ENCODE results near the gene AHI1. TPM values are rescaled to one million over a fixed set of nuclear protein-coding genes. Genes with fewer than 3 reads are reported as not detected.

The AHI1 gene
- total and polyA plus RNA-seq, 4 donors: 5.2 to 51.7 (median 23.8) TPM

- Histone ChIP-seq H3K9me3 (ENCODE audit: control insufficient read depth in 4 of 4, insufficient read depth in 3 of 4, low read length in 3 of 4) (no peaks in the 10 kb centered on the region), H3K4me1 (ENCODE audit: control insufficient read depth in 5 of 5, insufficient read depth in 5 of 5, low read length in 5 of 5) (no peaks in the 10 kb centered on the region), H3K9ac (ENCODE audit: insufficient read depth in 1 of 2, low read length in 2 of 2) (no peak overlapping the region), H3K27ac (ENCODE audit: low read depth in 1 of 2, low read length in 1 of 2) (no peak overlapping the region), H3K4me3 (no peak overlapping the region), H3K36me3 (ENCODE audit: control insufficient read depth in 4 of 4, insufficient read depth in 4 of 4, low read length in 4 of 4) (peaks cover 0 to 3% (median 1%) of the 10 kb centered on the region in 4 donors), H3K27me3 (ENCODE audit: control insufficient read depth in 3 of 3, insufficient read depth in 3 of 3, low read length in 2 of 3) (no peaks in the 10 kb centered on the region)
- no peak for TF ChIP-seq CTCF (IDR thresholded peaks at IDR 0.05; ENCODE audit: control extremely low read depth, extremely low read depth)
- DNase-seq: no peak
- ATAC-seq (ENCODE audit: insufficient read depth, low FRiP score): no peak
These were observed 196.2 kb downstream of the AHI1 start for GRCh38 chr6:135301304-135301703.

- H3K36me3 ChIP-seq (ENCODE audit: control insufficient read depth in 4 of 4, insufficient read depth in 4 of 4, low read length in 4 of 4): peaks cover 0 to 3% (median 1%) of the 10 kb centered on the region in 4 donors
- no peak overlapping the region for H3K9ac ChIP-seq (ENCODE audit: insufficient read depth in 1 of 2, low read length in 2 of 2)
- H3K4me3 ChIP-seq: no peak overlapping the region
- no peaks in the 10 kb centered on the region for H3K27me3 ChIP-seq (ENCODE audit: control insufficient read depth in 3 of 3, insufficient read depth in 3 of 3, low read length in 2 of 3)
- no peak for TF ChIP-seq CTCF (IDR thresholded peaks at IDR 0.05; ENCODE audit: control extremely low read depth, extremely low read depth)
- no peak overlapping the region for H3K27ac ChIP-seq (ENCODE audit: low read depth in 1 of 2, low read length in 1 of 2)
- H3K4me1 ChIP-seq (ENCODE audit: control insufficient read depth in 5 of 5, insufficient read depth in 5 of 5, low read length in 5 of 5): no peaks in the 10 kb centered on the region
- no peaks in the 10 kb centered on the region for H3K9me3 ChIP-seq (ENCODE audit: control insufficient read depth in 4 of 4, insufficient read depth in 3 of 4, low read length in 3 of 4)
- DNase-seq: no peak
- no peak for ATAC-seq (ENCODE audit: insufficient read depth, low FRiP score)
These were observed 197.0 kb downstream of the AHI1 start for GRCh38 chr6:135300576-135300975.

- 78 to 85% methylated on average over 2 of the region's 2 CpGs for WGBS, 2 donors
- DNase-seq: no peak
These were observed 198.3 kb downstream of the AHI1 start for GRCh38 chr6:135299256-135299655.

More at GRCh38 chr6:135299256-135299655, 198.3 kb downstream of the AHI1 start:
- Histone ChIP-seq H3K4me3 (no peak overlapping the region), H3K9me3 (ENCODE audit: control insufficient read depth in 4 of 4, insufficient read depth in 3 of 4, low read length in 3 of 4) (peaks cover 0 to 3% (median 0%) of the 10 kb centered on the region in 4 donors), H3K4me1 (ENCODE audit: control insufficient read depth in 5 of 5, insufficient read depth in 5 of 5, low read length in 5 of 5) (no peaks in the 10 kb centered on the region), H3K9ac (ENCODE audit: insufficient read depth in 1 of 2, low read length in 2 of 2) (no peak overlapping the region), H3K27ac (ENCODE audit: low read depth in 1 of 2, low read length in 1 of 2) (no peak overlapping the region), H3K27me3 (ENCODE audit: control insufficient read depth in 3 of 3, insufficient read depth in 3 of 3, low read length in 2 of 3) (no peaks in the 10 kb centered on the region), H3K36me3 (ENCODE audit: control insufficient read depth in 4 of 4, insufficient read depth in 4 of 4, low read length in 4 of 4) (peaks cover 0 to 3% (median 1%) of the 10 kb centered on the region in 4 donors)
- ATAC-seq (ENCODE audit: insufficient read depth, low FRiP score): no peak
- no peak for TF ChIP-seq CTCF (IDR thresholded peaks at IDR 0.05; ENCODE audit: control extremely low read depth, extremely low read depth)
